Measurements from ENCODE around the gene SALL2.
A peak's percentile ranks its signal among the peaks of the same experiment; 100 is the strongest.
"Not testable (repeated sequence)": the region's sequence is repeated elsewhere in the genome, so short reads cannot be mapped to it uniquely, and the experiment has no call there.

Gene SALL2

DNA sequence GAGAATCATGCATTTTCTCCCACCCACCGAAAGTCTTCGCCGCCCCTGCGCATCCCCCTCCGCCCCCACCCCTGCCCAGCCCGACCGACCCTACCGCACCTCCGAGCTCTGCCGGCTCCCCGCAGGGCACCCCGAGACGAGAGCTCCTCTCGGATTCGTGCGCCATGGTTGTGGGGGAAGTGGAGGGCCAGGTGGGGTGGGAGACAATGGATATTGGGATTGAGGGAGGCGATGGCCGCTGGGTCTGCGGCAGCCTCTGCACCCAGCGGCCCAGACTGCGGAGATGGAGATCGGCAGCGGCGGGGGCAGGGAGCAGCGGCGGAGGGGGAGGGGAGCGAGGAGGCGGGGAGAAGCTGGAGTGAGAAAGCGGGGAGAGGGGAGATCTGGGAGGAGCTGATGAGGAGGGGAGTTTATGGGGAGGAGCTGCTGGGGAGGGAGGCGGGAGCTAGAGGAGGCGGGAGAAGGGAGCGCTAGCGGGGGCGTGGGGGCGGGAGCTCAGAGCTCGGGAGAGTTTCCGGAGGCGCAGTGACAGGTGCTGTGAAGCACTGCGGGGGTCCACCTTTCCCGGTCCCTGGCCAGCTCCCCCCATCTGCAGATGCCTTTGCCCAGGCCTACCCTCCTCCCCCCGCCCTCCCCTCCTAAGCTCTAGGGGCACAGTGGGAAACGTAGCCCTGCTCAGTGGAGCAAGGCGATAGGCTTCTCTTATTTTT, at the start of gene SALL2:
SALL2 (minus strand) TSS at position 385 of the 710 bp plus-strand sequence; CDS start at position 166, 219 bp downstream.
- DNase-seq = peak; percentile 84

DNA sequence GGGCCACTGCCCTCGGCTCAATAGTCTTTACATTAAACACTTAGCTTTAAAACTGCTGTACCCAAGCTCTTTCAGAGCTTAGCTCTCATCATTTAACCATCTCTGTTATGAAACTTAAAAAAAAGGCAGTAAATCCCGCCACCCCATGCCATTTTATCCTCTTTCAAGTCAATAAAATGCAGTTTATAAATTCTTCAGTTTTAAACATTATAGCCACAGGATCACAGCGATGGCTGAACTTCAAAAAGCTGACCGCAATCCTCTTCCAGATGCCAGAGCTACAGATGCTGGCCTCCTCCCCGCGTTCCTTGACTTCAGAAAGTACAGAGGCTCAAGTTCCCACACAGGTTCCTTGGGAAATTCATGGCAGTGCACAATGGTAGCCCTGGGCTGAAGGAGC, 49.5 kb upstream of the SALL2 start:
- DNase-seq = no peak

DNA sequence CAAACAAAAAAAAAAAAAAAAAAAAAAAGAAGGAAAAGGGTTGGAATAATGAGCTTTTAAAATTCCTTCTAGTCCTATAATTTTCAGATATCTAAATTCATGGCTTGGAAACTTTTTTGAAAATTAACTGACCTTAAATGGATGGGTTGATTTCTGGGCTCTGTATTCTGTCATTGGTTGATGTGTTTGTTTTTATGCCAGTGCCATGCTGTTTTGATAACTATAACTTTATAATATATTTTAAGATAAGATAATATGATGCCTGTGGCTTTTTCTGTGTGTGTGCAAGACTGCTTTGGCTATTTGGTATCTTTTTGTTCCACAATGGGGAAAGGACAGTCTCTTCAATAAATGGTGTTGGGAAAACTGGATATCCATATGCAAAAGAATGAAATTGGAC, 46.5 kb upstream of the SALL2 start:
- no peak for DNase-seq

DNA sequence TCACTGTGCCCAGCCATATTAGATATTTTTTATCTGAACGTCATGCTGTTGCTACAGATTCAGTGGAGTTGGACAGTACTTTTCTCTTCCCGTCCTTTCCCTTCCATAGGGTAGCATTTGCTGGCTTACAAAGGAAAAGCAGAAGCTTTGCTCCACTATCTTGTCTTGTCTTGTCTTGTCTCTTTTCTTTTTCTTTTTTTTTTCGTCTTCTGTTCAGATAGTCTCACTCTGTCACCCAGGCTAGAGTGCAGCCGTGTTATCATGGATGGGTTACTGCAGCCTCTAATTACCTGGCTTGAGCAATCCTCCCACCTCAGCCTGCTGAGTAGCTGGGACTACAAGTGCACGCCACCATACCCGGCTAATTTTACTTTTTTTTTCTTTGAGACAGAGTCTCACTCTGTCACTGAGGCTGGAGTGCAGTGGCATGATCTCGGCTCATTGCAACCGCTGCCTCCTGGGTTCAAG, 32.6 kb upstream of the SALL2 start:
- DNase-seq = no peak

DNA sequence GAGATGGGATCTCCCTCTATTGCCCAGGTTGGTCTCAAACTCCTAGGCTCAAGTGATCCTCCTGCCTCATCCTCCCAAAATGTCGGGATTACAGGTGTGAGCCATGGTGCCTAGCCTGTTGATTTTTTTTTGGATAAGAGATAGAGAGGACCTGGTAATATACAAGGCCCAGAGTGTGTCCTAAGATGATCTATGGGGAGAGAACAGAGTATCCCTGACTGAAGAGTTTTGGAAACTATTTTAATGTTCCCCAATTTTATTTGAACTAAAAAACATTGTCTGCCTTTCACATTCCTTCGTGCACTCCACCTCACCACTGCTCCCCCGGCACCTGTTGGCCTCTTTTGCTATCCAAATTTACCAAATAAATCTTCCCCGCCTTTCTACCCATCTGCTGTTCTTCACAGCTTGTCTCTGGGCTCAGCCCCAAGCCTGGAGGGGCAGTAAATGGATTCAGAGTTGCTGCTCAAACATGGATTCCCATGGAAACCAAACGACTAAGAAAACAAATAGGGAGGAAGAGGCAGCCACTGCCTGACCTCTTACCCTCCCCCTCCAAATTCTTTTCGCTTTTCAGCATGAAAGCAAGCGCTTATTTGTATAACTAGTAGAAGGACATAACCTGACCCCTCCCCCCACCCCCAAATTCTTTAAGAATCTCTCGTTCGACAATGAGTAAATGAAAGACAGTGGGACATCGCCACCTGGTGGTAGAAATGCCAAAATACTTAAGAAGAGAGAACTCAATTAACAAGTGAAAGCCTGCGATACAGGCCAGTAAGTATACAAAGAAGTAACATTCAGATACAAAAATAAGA, 31.1 kb upstream of the SALL2 start:
- DNase-seq = peak; percentile 95

DNA sequence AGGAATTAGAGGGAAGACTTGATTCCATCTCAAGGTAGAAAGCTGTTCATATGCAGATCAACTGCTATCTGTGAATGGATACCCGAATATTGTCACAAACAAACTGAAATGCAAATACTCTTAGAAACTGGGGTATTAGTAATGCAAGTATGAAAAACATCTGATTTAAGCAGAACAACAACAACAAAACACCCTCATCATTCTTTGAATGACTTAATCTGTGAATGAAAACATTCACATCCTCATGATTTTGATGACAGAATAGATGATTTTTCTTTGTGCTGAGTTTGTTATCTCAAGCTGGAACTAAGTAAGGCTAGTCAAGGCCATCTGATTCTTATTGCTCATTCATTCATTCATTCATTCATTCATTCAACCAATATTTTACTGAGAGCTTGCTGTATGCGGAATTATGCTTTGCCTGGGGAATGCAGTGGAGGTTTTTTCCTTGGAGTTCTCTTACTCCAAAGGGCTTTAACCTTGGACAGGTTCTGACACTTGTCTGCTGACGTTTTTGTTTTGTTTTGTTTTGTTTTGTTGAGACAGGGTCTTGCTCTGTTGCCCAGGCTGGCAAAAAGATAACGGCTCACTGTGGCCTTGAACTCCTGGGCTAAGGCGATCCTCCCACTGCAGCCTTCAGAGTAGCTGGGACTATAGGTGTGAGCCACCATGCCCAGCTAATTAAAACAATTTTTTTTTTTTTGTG, 30.4 kb upstream of the SALL2 start:
- no peak for DNase-seq

DNA sequence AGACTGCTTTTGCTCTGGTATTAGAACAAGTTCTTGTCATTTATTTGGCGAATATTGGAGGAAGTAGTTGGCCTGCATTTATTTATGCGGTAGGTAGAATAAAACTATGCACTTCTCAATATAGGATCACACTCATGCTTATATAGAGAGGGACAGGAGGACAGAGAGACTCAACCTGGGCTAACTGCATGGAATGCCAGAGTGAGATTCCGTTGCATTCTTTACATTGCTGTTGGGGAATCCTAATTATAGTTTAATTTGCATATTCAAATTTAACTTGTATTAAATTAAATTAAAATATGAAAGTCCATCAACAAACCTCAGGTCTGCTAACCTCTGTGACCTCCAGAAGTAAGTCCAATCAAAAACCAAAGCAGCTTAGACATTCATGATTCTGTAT, 27.1 kb upstream of the SALL2 start:
- no peak for DNase-seq

DNA sequence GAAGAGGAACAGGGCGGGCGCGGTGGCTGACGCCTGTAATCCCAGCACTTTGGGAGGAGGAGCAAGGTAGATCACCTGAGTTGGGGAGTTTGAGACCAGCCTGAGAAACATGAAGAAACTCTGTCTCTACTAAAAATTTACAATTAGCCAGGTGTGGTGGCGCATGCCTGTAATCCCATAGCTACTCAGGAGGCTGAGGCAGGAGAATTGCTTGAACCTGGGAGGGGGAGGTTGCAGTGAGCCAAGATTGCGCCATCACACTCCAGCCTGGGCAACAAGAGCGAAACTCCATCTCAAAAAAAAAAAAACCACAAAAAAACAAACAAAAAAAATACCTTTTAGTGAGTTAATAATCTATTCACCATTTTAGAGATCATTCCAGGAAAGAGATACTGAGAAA, 18.4 kb upstream of the SALL2 start:
- not testable (repeated sequence) for DNase-seq

DNA sequence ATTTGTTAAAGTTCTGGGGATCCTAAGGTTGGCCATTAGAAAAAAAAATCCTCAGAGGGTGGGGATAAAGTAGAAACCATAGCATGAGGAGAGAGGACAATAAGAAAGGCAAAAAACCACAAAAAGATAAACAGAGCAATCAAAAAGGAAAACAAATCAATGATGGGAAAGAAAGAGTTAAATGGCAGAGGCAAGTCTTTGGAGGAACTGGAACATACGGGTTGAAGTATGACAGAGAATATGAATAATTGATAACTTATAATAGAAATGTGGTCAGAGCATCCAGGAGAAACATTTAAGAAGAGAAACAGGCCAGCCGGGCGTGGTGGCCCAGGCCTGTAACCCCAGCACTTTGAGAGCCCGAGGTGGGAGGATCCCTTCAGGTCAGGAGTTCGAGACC, 17.8 kb upstream of the SALL2 start:
- DNase-seq = no peak

DNA sequence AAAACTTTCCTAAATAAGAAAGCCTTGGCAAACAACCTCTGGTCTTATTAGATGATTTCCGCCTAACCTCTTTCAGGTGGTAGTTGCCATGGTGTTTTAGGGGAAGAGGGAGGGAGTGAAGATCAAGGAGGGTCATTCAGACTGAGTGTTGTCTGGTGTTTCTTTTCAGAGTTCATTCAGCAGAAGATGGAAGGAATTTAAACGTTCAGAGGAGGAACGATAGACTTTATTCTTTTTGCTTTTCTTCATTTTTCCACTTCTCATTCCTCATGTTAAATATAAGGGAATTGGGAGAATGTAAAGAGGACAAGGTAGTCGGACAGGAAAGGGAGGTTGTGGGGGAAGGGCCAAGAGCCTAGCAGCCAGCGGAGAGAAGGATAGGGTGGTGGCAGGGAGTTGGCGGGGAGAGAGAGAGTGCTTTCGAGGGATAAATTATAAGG, 17.4 kb upstream of the SALL2 start:
- peak; percentile 61 for DNase-seq

DNA sequence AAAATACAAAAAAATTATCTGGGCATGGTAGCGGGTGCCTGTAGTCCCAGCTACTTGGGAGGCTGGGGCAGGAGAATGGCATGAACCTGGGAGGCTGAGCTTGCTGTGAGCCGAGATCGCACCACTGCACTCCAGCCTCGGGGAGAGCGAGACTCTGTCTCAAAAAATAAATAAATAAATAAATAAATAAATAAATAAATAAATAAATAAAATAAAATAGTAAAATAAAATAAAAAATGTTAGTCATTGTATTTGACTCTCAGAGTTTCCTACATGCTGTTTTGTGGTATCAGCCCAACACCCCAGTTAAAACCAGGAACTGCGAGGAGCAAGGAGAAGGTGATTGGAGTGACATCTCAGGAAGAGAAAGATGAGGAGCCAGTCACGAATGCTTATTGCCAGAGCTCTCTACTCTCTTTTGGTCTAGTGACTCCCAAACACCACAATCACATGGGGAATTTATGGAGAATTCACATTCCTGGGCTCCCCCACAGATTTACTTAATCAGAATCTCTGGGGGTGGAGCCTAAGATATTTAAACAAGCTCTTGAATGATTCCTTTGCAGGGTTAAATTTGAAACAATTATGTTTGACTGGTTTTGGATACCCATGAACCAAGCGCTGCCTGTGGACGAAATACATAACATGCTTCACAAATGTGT, 15.4 kb upstream of the SALL2 start:
- no peak for DNase-seq

DNA sequence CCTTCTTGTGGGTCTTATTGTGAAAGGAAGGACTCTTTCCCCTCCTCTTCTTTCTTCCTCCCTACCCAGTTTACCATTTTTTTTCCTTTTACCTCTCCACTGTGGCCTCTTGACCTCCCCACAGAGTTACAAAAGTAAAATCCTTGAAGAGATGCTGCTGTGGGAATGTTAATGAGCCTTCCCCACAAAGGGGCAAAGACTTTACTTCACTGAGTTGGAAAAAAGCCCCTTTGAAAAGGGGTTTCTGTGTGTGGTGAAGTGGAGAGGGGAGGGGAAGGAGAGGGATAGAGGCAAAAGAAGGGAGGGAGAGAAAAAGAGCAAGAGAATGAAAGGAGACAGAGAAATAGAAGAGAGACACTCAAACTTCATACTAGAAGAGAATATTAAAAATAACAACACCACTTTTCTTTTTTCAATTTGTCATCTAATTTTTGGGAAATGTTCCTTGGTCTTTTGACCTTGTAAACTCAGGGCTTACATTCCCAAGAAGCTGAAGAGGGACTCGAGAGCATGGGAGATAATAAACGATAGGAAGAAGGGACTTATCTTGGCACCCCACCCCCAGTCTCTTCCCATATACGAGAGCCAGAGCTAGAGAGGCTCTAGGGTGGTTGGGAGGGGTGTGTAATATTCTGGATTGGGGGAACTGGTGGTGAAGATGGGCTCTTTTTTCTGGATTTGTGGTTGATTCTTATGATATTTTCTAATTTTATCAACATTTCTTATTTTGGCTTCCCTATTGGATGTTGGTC, 13.2 kb upstream of the SALL2 start:
- no peak for DNase-seq

DNA sequence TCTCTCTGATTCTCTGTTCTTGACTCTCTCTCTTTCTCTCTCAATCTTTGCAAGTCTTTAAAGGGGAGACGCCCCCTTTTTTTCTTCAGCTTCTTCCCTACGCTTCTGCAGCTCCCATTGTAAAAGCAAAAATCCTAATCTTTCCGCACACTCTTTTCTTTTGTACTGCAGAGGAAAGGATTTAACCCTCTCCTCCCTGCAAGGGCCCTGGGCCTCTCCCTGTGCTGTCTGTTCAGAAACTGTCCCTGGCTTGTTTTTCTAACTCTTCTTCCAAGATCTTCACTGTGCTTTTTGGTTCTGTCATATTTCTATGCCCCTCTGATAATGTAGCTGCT, 10.9 kb upstream of the SALL2 start:
- no peak for DNase-seq

DNA sequence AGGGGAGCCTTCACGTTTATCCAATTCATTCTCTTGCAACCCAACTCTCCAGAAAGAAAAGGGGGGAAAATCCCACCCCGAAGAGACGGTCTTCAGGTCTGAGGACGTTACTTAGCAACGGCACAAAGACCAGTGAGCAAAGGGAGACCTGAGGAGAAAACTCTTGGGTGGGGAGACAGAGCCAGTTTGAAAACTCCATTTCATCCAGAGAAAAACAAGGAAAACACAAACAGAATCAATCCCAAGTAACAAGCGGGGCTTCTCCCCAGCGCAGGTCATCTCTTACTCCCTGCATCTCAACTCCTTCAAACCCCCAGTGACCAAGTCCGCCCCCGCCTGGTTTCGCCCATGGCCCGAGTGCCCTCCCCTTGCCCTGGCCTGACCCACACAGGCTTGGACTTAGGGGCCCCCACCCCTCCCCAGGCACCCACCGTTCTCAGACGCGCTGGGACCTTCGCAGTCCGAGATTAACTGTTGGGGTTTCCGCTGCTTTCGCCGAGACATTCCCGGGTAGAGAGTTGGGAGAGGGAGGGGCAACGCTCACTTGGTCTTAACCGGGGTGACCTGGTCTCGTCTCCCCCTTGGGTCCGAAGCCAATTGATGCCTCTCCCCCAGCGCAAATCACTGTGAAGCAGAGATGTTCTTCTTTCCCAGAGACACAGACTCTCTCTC, 10.4 kb upstream of the SALL2 start:
- DNase-seq = no peak

DNA sequence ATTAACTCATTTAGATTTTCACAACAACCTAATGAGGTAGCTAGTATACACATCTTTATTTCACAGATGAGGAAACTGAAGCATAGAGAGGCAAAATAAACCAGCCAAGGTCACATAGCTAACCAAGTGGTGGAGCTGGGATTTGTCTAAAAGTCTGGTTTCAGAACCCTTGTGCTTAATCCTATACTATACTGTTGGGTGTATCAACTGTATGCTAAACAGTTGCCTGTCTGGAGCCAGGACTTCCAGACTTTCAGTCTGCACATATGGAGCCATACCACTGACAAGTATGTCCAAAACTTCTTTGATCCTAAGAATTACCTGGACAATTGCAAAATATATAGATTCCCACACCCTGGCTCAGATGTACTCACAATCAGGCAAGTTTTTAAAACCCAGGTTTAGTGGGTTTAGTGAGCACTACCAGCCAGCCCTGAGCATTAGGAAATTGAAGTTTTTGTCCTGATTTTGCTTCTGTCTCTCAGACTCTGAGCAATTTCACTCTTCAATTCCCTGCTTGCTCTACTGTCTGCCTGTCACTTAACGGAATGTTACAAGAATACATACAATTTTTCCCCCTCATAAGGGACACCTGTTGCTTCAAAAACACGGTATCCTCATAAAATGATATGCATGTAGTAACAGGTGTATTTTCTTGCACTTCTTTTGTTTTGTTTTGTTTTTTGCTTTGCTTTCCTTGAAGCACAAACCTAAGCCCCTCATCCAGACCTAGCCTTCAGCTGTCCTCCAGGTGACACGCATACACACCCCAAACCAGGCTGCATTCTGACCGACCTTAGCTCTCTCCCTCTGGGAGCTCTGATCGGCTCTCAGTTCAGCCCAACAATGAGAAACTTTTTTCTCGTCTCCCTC, 9.6 kb upstream of the SALL2 start:
- DNase-seq = no peak

DNA sequence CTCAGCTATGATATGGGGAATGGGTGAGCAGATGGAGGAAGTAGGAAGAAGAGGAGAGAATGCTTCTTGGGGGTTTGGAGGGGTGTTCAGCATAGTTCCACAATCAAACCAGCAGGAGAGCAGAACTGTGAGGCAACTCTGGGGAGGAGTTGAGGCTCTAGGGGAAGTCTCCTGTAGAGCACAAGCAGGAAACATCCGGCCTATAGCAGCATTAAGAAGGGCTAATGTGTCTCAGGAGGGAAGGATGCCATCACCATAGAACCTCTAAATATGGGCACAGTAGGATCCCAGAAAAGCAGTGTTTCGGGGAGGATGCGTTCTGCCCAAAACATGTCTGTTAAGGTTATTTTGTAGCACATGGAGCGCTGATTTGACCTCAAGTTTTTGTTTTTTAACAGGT, 8.4 kb upstream of the SALL2 start:
- no peak for DNase-seq

DNA sequence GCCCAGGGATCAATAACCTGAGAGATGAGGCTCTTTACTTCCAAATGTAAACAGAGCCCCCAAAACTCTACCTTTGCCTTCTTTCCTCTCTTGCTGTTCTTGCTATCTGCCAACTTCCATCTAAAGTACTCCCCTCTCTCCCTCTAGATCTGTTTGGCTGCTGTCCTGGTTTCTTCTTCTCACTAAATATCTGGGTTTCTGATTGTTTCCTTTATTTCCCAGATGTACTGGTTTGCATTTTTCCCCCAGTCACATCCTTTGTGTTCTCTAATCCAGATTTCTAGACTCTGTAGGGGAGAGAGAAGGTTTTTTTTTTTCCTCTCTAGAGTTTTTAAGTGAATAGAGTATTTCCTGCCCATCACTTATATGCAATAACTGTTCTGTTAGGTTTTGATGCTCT, 7.1 kb upstream of the SALL2 start:
- DNase-seq = no peak

DNA sequence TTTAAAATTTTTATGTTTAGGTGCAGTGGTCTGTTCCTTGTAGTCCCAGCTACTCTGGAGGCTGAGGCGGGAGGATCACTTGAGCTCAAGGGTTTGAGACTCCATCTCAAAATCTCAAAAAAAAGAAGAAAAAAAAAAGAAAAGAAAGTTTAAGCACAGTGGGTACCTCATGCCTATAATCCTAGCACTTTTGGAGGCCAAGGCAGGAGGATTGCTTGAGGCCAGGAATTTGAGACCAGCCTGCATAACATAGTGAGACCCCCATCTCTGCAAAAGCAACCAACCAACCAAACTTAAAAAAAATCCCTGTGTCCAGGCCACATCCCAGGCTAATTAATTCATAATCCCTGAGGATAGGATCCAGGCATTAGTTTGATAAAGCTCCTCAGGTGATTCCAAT, 3.4 kb upstream of the SALL2 start:
- DNase-seq = no peak

DNA sequence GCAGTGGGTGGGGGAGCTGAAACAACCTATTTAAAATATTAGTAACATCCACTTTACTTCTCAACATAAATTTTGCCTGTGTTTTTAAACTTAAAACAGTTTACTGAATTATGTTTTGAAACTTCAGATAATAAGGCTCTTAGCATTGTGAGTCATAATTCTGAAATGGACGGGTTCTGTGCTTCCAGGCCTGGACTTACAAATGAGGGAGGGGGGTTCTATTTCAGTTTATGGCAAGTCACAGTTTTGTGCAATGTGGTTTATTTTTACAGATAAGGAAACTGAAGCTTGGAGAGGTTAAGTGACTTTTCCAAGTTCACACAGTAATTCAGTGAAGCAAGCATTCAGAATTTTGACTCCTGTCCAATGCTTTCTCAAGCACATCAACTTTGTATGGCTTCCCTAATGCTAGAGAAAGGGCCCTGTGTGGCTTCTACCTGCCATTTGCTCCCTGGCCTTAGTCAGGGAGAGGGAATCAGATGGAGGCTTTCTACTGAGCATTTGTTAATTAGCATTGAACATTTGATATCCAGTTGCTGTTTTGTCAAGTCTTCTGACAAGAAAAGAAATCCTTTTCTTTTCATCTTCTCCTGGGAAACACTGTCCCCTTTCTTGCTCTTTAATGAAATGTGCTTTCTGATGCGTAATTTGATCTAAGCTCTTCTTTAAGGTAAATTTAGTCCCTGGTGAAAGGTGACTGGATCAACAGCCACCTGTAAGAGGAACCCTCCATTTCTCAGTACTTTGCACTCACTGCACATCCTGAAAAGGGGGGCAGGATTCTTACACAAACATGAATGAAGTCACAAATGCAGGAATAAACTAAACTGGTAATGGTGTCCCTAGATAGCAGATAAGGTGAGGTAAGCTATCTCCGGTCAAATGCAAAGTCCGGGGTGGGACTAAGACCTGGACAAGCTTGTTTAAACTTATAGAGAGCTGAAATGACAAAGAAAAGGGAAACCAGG, 2.5 kb upstream of the SALL2 start:
- no peak for DNase-seq

DNA sequence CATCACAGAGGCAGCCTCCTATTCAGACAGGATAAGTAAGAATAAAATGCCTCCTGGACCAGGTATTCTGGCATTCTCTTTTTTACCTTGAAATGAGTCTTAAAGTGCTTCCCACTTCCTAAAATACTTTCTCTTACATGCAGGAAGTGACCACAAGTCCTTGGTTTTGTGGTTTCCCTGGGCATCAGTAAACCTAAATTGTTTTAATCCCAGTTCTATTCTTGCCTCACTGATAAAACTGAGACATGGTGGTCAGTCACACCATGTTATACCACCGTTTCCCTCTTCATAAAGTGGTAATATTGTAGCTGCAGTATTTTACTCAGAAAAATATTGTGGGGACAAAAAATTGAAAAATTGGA, 1.2 kb upstream of the SALL2 start:
- no peak for DNase-seq
